Measurements from ENCODE around the gene RENBP. TPM values are rescaled to one million over a fixed set of nuclear protein-coding genes. Genes with fewer than 3 reads are reported as not detected.
"Not testable (repeated sequence)": the region's sequence is repeated elsewhere in the genome, so short reads cannot be mapped to it uniquely, and the experiment has no call there.

RENBP gene
- total RNA-seq (4.4 TPM), polyA plus RNA-seq (12.1 TPM)

DNA sequence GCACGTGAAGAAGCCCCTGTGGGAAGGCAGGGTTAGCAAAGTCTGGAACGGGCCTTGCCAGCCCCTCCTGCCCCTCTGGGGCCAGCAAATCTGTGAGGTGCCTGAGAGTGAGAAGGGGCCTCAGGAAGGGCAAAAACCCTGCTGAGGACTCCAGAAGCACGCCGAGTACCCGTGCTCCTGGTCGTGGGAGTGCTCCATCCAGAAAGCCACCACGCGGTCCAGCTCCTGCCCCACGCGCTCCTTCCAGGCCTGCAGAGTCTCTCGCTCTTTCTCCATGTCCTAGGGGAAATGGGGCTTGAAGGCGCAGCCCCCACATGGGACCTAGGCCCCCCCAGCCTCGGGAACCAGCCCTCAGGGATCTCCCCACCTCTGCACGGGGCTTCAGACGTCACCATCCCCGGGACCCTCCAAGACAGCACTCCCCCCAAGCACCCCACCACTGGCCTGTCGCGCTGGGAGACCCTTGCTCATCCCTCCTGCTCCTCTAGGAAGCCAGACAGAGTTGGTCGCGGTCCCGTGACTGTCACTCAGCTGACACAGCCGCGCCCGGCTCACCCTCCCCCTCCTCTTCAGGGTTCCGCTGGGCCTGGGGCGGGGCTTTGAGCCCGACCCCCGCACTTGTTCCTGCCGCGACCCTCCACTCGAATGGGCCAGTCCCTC is at the start of gene RENBP:
Gene RENBP, minus strand, starts transcription at position 504 of the 660 bp plus-strand sequence. Its CDS starts 33 bp downstream, at position 471.
- Histone ChIP-seq H3K4me3 (ENCODE audit: low read depth, low read length) (no peak within 1 kb of the TSS), H3K4me1 (ENCODE audit: insufficient read depth) (no peaks in the 10 kb centered on the region), H3K36me3 (ENCODE audit: insufficient read depth) (peaks cover under 1% of the 10 kb centered on the region), H3K27ac (ENCODE audit: low read depth) (no peak within 1 kb of the TSS)
- 28% methylated on average over 31 of the region's 31 CpGs for whole genome bisulfite sequencing
- no peak for DNase-seq (ENCODE audit: extremely low spot score)

GRCh38 chrX:153993978-153994377 is 49.5 kb upstream of the RENBP start:
- 80% methylated on average over 10 of the region's 10 CpGs for WGBS
- DNase-seq (ENCODE audit: extremely low spot score) = no peak
- H3K36me3 ChIP-seq (ENCODE audit: insufficient read depth) = no peaks in the 10 kb centered on the region
- H3K4me1 ChIP-seq (ENCODE audit: insufficient read depth) = no peaks in the 10 kb centered on the region
- no peak overlapping the region for H3K4me3 ChIP-seq (ENCODE audit: low read depth, low read length)
- H3K27ac ChIP-seq (ENCODE audit: low read depth) = no peak overlapping the region

- no peak for DNase-seq (ENCODE audit: extremely low spot score)
These were observed 48.6 kb upstream of the RENBP start for GRCh38 chrX:153993079-153993478.

DNA sequence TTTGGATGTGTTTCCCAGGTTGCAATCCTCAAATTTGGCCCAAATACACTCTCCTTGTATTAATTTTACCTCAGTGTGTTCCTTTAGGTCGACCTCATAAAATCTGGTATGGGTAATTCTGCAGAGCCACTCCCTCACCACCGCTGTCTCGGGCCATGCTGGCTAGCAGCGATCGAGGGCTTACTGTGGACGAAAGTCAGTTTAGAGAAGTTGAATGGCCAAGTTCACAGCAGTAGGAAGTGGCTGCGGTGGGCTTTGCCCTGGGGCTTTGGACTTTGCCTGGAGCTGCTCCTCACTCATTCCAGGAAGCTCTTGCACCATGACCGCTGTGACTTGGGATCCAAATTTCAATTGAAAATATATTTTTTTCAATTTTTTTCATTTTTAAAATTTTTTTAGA is 47.7 kb upstream of the RENBP start:
- H3K4me1 ChIP-seq (ENCODE audit: insufficient read depth) = no peaks in the 10 kb centered on the region
- H3K27ac ChIP-seq (ENCODE audit: low read depth) = no peak overlapping the region
- no peaks in the 10 kb centered on the region for H3K36me3 ChIP-seq (ENCODE audit: insufficient read depth)
- H3K4me3 ChIP-seq (ENCODE audit: low read depth, low read length) = no peak overlapping the region
- WGBS = 88% methylated on average over 8 of the region's 8 CpGs
- DNase-seq (ENCODE audit: extremely low spot score) = no peak

More at GRCh38 chrX:153993079-153993478, 48.6 kb upstream of the RENBP start:
- 74% methylated on average over 12 of the region's 12 CpGs for WGBS
- Histone ChIP-seq H3K4me3 (ENCODE audit: low read depth, low read length) (no peak overlapping the region), H3K4me1 (ENCODE audit: insufficient read depth) (no peaks in the 10 kb centered on the region), H3K27ac (ENCODE audit: low read depth) (no peak overlapping the region), H3K36me3 (ENCODE audit: insufficient read depth) (no peaks in the 10 kb centered on the region)

GRCh38 chrX:153991013-153991580 is 46.7 kb upstream of the RENBP start:
- no peak overlapping the region for H3K27ac ChIP-seq (ENCODE audit: low read depth)
- H3K4me3 ChIP-seq (ENCODE audit: low read depth, low read length) = no peak overlapping the region
- no peak for DNase-seq (ENCODE audit: extremely low spot score)
- H3K4me1 ChIP-seq (ENCODE audit: insufficient read depth) = no peaks in the 10 kb centered on the region
- WGBS = 96% methylated on average over 3 of the region's 3 CpGs
- no peaks in the 10 kb centered on the region for H3K36me3 ChIP-seq (ENCODE audit: insufficient read depth)

- Histone ChIP-seq H3K4me1 (ENCODE audit: insufficient read depth) (no peaks in the 10 kb centered on the region), H3K36me3 (ENCODE audit: insufficient read depth) (no peaks in the 10 kb centered on the region), H3K27ac (ENCODE audit: low read depth) (no peak overlapping the region), H3K4me3 (ENCODE audit: low read depth, low read length) (no peak overlapping the region)
- 91% methylated on average over 14 of the region's 14 CpGs for WGBS
- no peak for DNase-seq (ENCODE audit: extremely low spot score)
These were observed 45.7 kb upstream of the RENBP start for GRCh38 chrX:153989973-153990655.

DNA sequence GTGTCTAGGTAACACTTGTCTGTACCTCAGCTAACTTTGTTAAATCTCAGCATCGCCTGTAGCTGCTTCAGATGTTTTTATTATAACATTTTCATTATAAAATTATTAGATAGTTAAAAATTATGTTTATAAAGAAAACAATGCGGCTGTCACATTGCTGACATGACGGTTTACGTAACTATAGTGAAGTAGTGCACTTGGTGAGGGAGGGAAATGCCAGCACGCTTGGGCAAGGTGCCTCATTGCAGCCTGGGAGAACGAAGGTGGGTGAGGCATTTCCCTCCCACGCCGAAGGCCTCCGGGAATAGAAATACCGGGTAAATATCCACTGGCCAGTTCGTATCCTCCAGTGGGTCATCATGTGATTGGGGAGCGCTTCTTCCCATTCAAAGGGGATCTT is 44.0 kb upstream of the RENBP start:
- H3K4me1 ChIP-seq (ENCODE audit: insufficient read depth) = no peaks in the 10 kb centered on the region
- WGBS = 88% methylated on average over 12 of the region's 12 CpGs
- no peaks in the 10 kb centered on the region for H3K36me3 ChIP-seq (ENCODE audit: insufficient read depth)
- no peak overlapping the region for H3K4me3 ChIP-seq (ENCODE audit: low read depth, low read length)
- DNase-seq (ENCODE audit: extremely low spot score) = no peak
- H3K27ac ChIP-seq (ENCODE audit: low read depth) = no peak overlapping the region

GRCh38 chrX:153984351-153985178 is 40.1 kb upstream of the RENBP start:
- DNase-seq (ENCODE audit: extremely low spot score) = no peak
- Histone ChIP-seq H3K36me3 (ENCODE audit: insufficient read depth) (no peaks in the 10 kb centered on the region), H3K27ac (ENCODE audit: low read depth) (no peak overlapping the region), H3K4me3 (ENCODE audit: low read depth, low read length) (no peak overlapping the region), H3K4me1 (ENCODE audit: insufficient read depth) (no peaks in the 10 kb centered on the region)
- 83% methylated on average over 20 of the region's 20 CpGs for WGBS

GRCh38 chrX:153983321-153983801 is 38.9 kb upstream of the RENBP start:
- WGBS = 90% methylated on average over 12 of the region's 12 CpGs
- no peak for DNase-seq (ENCODE audit: extremely low spot score)
- Histone ChIP-seq H3K27ac (ENCODE audit: low read depth) (no peak overlapping the region), H3K4me1 (ENCODE audit: insufficient read depth) (no peaks in the 10 kb centered on the region), H3K4me3 (ENCODE audit: low read depth, low read length) (no peak overlapping the region), H3K36me3 (ENCODE audit: insufficient read depth) (no peaks in the 10 kb centered on the region)

DNA sequence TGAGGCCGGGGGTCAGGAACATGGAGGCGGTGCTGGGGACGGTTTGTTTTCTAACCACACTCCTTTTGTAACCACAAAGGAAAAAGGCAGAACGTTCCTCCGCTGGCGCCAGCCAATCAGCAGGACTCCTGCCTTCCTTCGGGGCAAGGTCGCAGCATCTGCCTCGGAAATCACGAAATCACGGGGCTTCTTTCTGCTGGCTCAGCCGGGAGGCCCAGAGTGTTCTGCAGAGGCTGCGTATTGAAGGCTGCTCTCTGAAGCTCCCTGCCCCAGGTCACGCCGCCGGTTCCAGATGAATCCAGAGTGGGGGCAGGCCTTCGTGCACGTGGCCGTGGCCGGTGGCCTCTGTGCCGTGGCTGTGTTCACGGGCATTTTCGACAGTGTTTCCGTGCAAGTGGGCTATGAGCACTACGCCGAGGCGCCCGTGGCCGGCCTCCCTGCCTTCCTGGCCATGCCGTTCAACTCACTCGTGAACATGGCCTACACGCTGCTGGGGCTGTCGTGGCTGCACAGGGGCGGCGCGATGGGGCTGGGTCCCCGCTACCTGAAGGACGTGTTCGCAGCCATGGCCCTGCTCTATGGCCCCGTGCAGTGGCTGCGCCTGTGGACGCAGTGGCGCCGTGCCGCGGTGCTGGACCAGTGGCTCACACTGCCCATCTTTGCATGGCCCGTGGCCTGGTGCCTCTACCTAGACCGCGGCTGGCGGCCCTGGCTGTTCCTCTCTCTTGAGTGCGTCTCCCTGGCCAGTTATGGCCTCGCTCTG is 37.5 kb upstream of the RENBP start:
- H3K4me1 ChIP-seq (ENCODE audit: insufficient read depth) = no peaks in the 10 kb centered on the region
- no peak overlapping the region for H3K4me3 ChIP-seq (ENCODE audit: low read depth, low read length)
- no peak for DNase-seq (ENCODE audit: extremely low spot score)
- H3K27ac ChIP-seq (ENCODE audit: low read depth) = no peak overlapping the region
- no peaks in the 10 kb centered on the region for H3K36me3 ChIP-seq (ENCODE audit: insufficient read depth)
- 87% methylated on average over 52 of the region's 52 CpGs for WGBS

DNA sequence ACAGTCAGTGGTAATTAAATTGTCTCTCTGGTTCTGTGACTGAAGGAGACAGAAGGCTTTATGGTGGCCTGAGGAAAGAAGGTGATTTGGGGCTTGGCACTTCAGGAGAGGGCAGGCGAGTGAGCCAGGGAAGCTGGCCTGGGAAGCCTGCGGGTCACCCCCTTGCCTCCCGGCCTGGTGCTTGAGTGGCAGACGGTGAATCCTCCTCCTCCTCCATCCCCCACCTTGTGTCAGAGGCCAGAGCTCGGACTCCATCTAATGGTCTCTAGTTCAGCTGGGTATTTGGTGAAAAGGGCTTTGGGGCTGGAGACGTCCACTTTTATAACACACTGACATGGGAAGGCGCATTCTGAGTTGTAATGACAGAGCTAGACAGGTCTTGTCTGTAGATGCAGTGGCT is 36.8 kb upstream of the RENBP start:
- no peak overlapping the region for H3K4me3 ChIP-seq (ENCODE audit: low read depth, low read length)
- H3K27ac ChIP-seq (ENCODE audit: low read depth) = no peak overlapping the region
- H3K4me1 ChIP-seq (ENCODE audit: insufficient read depth) = no peaks in the 10 kb centered on the region
- WGBS = 84% methylated on average over 7 of the region's 7 CpGs
- no peak for DNase-seq (ENCODE audit: extremely low spot score)
- H3K36me3 ChIP-seq (ENCODE audit: insufficient read depth) = no peaks in the 10 kb centered on the region

GRCh38 chrX:153980394-153980793 is 36.0 kb upstream of the RENBP start:
- not testable (repeated sequence) for H3K4me1 ChIP-seq (ENCODE audit: insufficient read depth); H3K27ac ChIP-seq (ENCODE audit: low read depth); H3K4me3 ChIP-seq (ENCODE audit: low read depth, low read length); H3K36me3 ChIP-seq (ENCODE audit: insufficient read depth); DNase-seq (ENCODE audit: extremely low spot score)
- WGBS = 65% methylated on average over 9 of the region's 10 CpGs

All from urinary bladder (tissue), 4 donors.